ENCODE measurements around the gene RRP1.

DNA sequence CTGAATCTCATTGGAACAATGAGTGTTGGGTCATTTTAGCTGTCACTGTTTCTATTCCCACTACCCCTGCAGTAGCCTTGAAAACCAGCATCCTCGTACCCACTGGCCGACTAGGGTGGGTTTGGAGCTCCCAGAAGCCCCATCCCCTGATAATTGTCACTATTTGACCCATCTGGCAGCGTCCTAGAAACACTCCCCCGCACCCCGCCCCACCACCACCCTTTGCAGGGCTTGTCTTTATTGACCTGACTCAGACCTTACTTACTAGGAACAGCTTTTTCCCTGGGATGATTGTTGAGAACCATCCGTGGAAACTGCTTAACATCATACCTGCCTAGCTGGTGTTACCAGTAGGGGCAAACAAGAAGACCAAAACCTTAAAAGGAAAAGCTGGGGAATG is 47.2 kb downstream of the RRP1 start:
- TF ChIP-seq, protein P1, sequence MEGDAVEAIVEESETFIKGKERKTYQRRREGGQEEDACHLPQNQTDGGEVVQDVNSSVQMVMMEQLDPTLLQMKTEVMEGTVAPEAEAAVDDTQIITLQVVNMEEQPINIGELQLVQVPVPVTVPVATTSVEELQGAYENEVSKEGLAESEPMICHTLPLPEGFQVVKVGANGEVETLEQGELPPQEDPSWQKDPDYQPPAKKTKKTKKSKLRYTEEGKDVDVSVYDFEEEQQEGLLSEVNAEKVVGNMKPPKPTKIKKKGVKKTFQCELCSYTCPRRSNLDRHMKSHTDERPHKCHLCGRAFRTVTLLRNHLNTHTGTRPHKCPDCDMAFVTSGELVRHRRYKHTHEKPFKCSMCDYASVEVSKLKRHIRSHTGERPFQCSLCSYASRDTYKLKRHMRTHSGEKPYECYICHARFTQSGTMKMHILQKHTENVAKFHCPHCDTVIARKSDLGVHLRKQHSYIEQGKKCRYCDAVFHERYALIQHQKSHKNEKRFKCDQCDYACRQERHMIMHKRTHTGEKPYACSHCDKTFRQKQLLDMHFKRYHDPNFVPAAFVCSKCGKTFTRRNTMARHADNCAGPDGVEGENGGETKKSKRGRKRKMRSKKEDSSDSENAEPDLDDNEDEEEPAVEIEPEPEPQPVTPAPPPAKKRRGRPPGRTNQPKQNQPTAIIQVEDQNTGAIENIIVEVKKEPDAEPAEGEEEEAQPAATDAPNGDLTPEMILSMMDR (IDR thresholded peaks at IDR 0.05), result no peak
- TF ChIP-seq EP300 (IDR thresholded peaks at IDR 0.05) (no peak), POLR2A (IDR thresholded peaks at IDR 0.05) (no peak)

All from tibial nerve (tissue), 4 donors.